ENCODE data around the gene LSM14A.

Gene LSM14A

DNA sequence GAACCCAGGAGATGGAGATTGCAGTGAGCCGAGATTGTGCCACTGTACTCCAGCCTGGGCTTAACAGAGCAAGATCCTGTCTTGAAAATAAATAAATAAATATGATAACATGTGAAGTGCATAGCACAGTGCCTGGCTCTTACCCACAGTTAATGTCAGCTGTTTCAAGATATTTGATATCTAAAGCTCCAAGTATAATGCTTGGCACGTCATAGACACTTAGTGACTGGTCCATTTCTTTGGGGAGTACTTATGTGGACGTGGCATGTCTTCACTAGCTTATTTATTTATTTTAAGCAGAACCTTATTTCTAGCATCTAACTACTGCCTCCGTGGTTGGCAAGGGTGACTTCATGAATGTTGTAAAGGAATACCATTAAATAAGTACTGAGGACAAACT, 100.8 kb downstream of the LSM14A start:
- H4K20me1 ChIP-seq (ENCODE audit: insufficient read depth, low read length) = no peaks in the 10 kb centered on the region
- H3F3A ChIP-seq (ENCODE audit: insufficient read depth, low read length) = peaks cover 14% of the 10 kb centered on the region
- no peak for DNase-seq
- no peak overlapping the region for H3K9ac ChIP-seq (ENCODE audit: low read length)
- H3K9me3 ChIP-seq (replicated peaks; ENCODE audit: insufficient read depth, low read length) = no peaks in the 10 kb centered on the region
- H2AFZ ChIP-seq (ENCODE audit: low read length) = no peak overlapping the region
- no peaks in the 10 kb centered on the region for H3K36me3 ChIP-seq (replicated peaks; ENCODE audit: insufficient read depth, low read length)
- H3K79me2 ChIP-seq (ENCODE audit: low read length) = 0 out of 2 replicates have a peak, but pooled peaks cover 13% of the 10 kb centered on the region
- no peak overlapping the region for H3K27ac ChIP-seq (ENCODE audit: low read length)
- no peaks in the 10 kb centered on the region for H3K9me2 ChIP-seq (replicated peaks; ENCODE audit: insufficient read depth, low read length)
- H3K4me3 ChIP-seq (ENCODE audit: low read length) = no peak overlapping the region
- H3K27me3 ChIP-seq (replicated peaks; ENCODE audit: insufficient read depth, low read length) = no peaks in the 10 kb centered on the region
- TF ChIP-seq CTCF (IDR thresholded peaks at IDR 0.05; ENCODE audit: low read length) (no peak), EZH2phosphoT487 (IDR thresholded peaks at IDR 0.05; ENCODE audit: low read length) (no peak), EZH2 (optimal IDR thresholded peaks at IDR 0.05; ENCODE audit: low read depth, low read length) (no peak)
- peaks cover 19% of the 10 kb centered on the region for H3K4me1 ChIP-seq (ENCODE audit: low read length)
- no peak overlapping the region for H3K4me2 ChIP-seq (ENCODE audit: low read depth, low read length)

- Histone ChIP-seq H3K79me2 (ENCODE audit: low read length) (0 out of 2 replicates have a peak, but pooled peaks cover 13% of the 10 kb centered on the region), H3K4me3 (ENCODE audit: low read length) (no peak overlapping the region), H3K9me3 (replicated peaks; ENCODE audit: insufficient read depth, low read length) (no peaks in the 10 kb centered on the region), H3K9me2 (replicated peaks; ENCODE audit: insufficient read depth, low read length) (no peaks in the 10 kb centered on the region), H3K27ac (ENCODE audit: low read length) (no peak overlapping the region), H3K4me2 (ENCODE audit: low read depth, low read length) (no peak overlapping the region), H3K36me3 (replicated peaks; ENCODE audit: insufficient read depth, low read length) (no peaks in the 10 kb centered on the region), H2AFZ (ENCODE audit: low read length) (no peak overlapping the region), H3F3A (ENCODE audit: insufficient read depth, low read length) (peaks cover 14% of the 10 kb centered on the region), H4K20me1 (ENCODE audit: insufficient read depth, low read length) (no peaks in the 10 kb centered on the region), H3K27me3 (replicated peaks; ENCODE audit: insufficient read depth, low read length) (no peaks in the 10 kb centered on the region), H3K4me1 (ENCODE audit: low read length) (peaks cover 13% of the 10 kb centered on the region), H3K9ac (ENCODE audit: low read length) (no peak overlapping the region)
- TF ChIP-seq EZH2 (optimal IDR thresholded peaks at IDR 0.05; ENCODE audit: low read depth, low read length) (no peak), CTCF (IDR thresholded peaks at IDR 0.05; ENCODE audit: low read length) (no peak), EZH2phosphoT487 (IDR thresholded peaks at IDR 0.05; ENCODE audit: low read length) (no peak)
- no peak for DNase-seq
These were observed 102.1 kb downstream of the LSM14A start for GRCh38 chr19:34274284-34274826.

GRCh38 chr19:34274827-34275625, 102.7 kb downstream of the LSM14A start:
- Histone ChIP-seq H3K9me3 (replicated peaks; ENCODE audit: insufficient read depth, low read length) (no peaks in the 10 kb centered on the region), H3K79me2 (ENCODE audit: low read length) (0 out of 2 replicates have a peak, but pooled peaks cover 13% of the 10 kb centered on the region), H3K27ac (ENCODE audit: low read length) (no peak overlapping the region), H2AFZ (ENCODE audit: low read length) (no peak overlapping the region), H3K4me2 (ENCODE audit: low read depth, low read length) (no peak overlapping the region), H3K4me1 (ENCODE audit: low read length) (peaks cover 8% of the 10 kb centered on the region), H3K27me3 (replicated peaks; ENCODE audit: insufficient read depth, low read length) (no peaks in the 10 kb centered on the region), H3K9ac (ENCODE audit: low read length) (no peak overlapping the region), H3F3A (ENCODE audit: insufficient read depth, low read length) (peaks cover 8% of the 10 kb centered on the region), H3K9me2 (replicated peaks; ENCODE audit: insufficient read depth, low read length) (no peaks in the 10 kb centered on the region), H3K36me3 (replicated peaks; ENCODE audit: insufficient read depth, low read length) (no peaks in the 10 kb centered on the region), H3K4me3 (ENCODE audit: low read length) (no peak overlapping the region), H4K20me1 (ENCODE audit: insufficient read depth, low read length) (no peaks in the 10 kb centered on the region)
- no peak for TF ChIP-seq EZH2phosphoT487 (IDR thresholded peaks at IDR 0.05; ENCODE audit: low read length)
- no peak for DNase-seq

GRCh38 chr19:34275705-34276104, 103.4 kb downstream of the LSM14A start:
- no peaks in the 10 kb centered on the region for H4K20me1 ChIP-seq (ENCODE audit: insufficient read depth, low read length)
- H3K4me2 ChIP-seq (ENCODE audit: low read depth, low read length) = no peak overlapping the region
- peaks cover 2% of the 10 kb centered on the region; the same call in 1 of the 2 replicates for H3F3A ChIP-seq (ENCODE audit: insufficient read depth, low read length)
- peaks cover 2% of the 10 kb centered on the region for H3K4me1 ChIP-seq (ENCODE audit: low read length)
- no peaks in the 10 kb centered on the region for H3K9me3 ChIP-seq (replicated peaks; ENCODE audit: insufficient read depth, low read length)
- no peaks in the 10 kb centered on the region for H3K9me2 ChIP-seq (replicated peaks; ENCODE audit: insufficient read depth, low read length)
- no peaks in the 10 kb centered on the region for H3K36me3 ChIP-seq (replicated peaks; ENCODE audit: insufficient read depth, low read length)
- H3K27me3 ChIP-seq (replicated peaks; ENCODE audit: insufficient read depth, low read length) = no peaks in the 10 kb centered on the region
- no peak overlapping the region for H3K9ac ChIP-seq (ENCODE audit: low read length)
- H2AFZ ChIP-seq (ENCODE audit: low read length) = no peak overlapping the region
- H3K27ac ChIP-seq (ENCODE audit: low read length) = no peak overlapping the region
- 0 out of 2 replicates have a peak, but pooled peaks cover 13% of the 10 kb centered on the region for H3K79me2 ChIP-seq (ENCODE audit: low read length)
- TF ChIP-seq CTCF (IDR thresholded peaks at IDR 0.05; ENCODE audit: low read length) (no peak), EZH2 (optimal IDR thresholded peaks at IDR 0.05; ENCODE audit: low read depth, low read length) (no peak), EZH2phosphoT487 (IDR thresholded peaks at IDR 0.05; ENCODE audit: low read length) (no peak)
- no peak overlapping the region for H3K4me3 ChIP-seq (ENCODE audit: low read length)
- DNase-seq = no peak

Measured in MM.1S (cell line).